Hepatocyte (in vitro differentiated cells): ENCODE results near the gene RXFP4. TPM values are rescaled to one million over a fixed set of nuclear protein-coding genes. Genes with fewer than 3 reads are reported as not detected.

Experiments
- DNase-seq: peaks from one replicate; pipeline ENCODE4 v3.0.0-alpha.2; 2016; ENCODE audit warnings: low spot score
- H2AFZ ChIP-seq: fragments of 200-600 bp; sonication (generic); 2 replicates; pipeline ENCODE4 v1.6.0; 2016; ENCODE audit warnings: antibody characterized with exemption, mild to moderate bottlenecking
- H3K27ac ChIP-seq: fragments of 200-600 bp; sonication (generic); 2 replicates; pipeline ENCODE4 v1.5.1; 2016; ENCODE audit warnings: mild to moderate bottlenecking
- H3K27me3 ChIP-seq: fragments of 200-600 bp; sonication (generic); 2 replicates; pipeline ENCODE4 v1.6.1; 2016
- H3K36me3 ChIP-seq: fragments of 200-600 bp; sonication (generic); replicated peaks from 2 replicates; pipeline ENCODE4 v1.5.1; 2016; ENCODE audit warnings: low read depth; ENCODE audit not compliant: insufficient read depth
- H3K4me1 ChIP-seq: fragments of 200-600 bp; sonication (generic); 2 replicates; pipeline ENCODE4 v1.5.1; 2016; ENCODE audit warnings: mild to moderate bottlenecking, moderate library complexity; ENCODE audit not compliant: insufficient read depth
- H3K4me2 ChIP-seq: fragments of 200-600 bp; sonication (generic); 2 replicates; pipeline ENCODE4 v1.6.0; 2016
- H3K4me3 ChIP-seq: fragments of 200-600 bp; sonication (generic); 2 replicates; pipeline ENCODE4 v1.5.1; 2016; ENCODE audit warnings: mild to moderate bottlenecking
- H3K79me2 ChIP-seq: fragments of 200-600 bp; sonication (generic); 2 replicates; pipeline ENCODE4 v1.6.0; 2017; ENCODE audit warnings: mild to moderate bottlenecking
- H3K9me2 ChIP-seq: fragments of 200-600 bp; sonication (generic); replicated peaks from 2 replicates; pipeline ENCODE4 v1.6.0; 2017; ENCODE audit warnings: mild to moderate bottlenecking; ENCODE audit not compliant: insufficient read depth
- H3K9me3 ChIP-seq: fragments of 200-600 bp; sonication (generic); 2 replicates; pipeline ENCODE4 v1.5.1; 2016; ENCODE audit warnings: low read depth, mild to moderate bottlenecking
- H4K20me1 ChIP-seq: fragments of 200-600 bp; sonication (generic); 2 replicates; pipeline ENCODE4 v1.6.0; 2016; ENCODE audit warnings: mild to moderate bottlenecking; ENCODE audit not compliant: insufficient read depth, poor library complexity, severe bottlenecking
- EZH2 ChIP-seq: fragments of 200-600 bp; sonication (generic); IDR thresholded peaks from 2 replicates; pipeline ENCODE4 v1.6.1; 2016; ENCODE audit warnings: antibody characterized with exemption, mild to moderate bottlenecking, borderline replicate concordance
- EZH2phosphoT487 ChIP-seq: fragments of 200-600 bp; sonication (generic); IDR thresholded peaks from one replicate; pipeline ENCODE4 v1.6.1; 2018; ENCODE audit warnings: antibody characterized with exemption, mild to moderate bottlenecking, low read depth, moderate library complexity; ENCODE audit not compliant: unreplicated experiment, severe bottlenecking
- WGBS: methylation state at CpG from one replicate; pipeline ENCODE4 v1.1.6; 2016; ENCODE audit warnings: low lambda C conversion rate; ENCODE audit errors: missing lambda C conversion rate; 5-methylcytosine and 5-hydroxymethylcytosine counted together
- polyA plus RNA-seq: library from polyadenylated mRNA; unstranded; fragments of >200 nt; fragmentation: Nextera tagmentation; extraction: Ambion mirVana; gene quantifications from 2 replicates; pipeline ENCODE4 v1.2.1, GENCODE V29; 2016
- total RNA-seq: library from RNA; depleted of rRNA; stranded (reverse); fragments of >200 nt; gene quantifications from 2 replicates; pipeline ENCODE4 v1.2.3, GENCODE V29; 2014
- TF ChIP-seq, protein P1 (sequence below): fragments of 200-600 bp; sonication (generic); IDR thresholded peaks from 2 replicates; pipeline ENCODE4 v1.5.1; 2016; ENCODE audit warnings: antibody characterized with exemption, mild to moderate bottlenecking; ENCODE audit not compliant: poor library complexity

The RXFP4 gene
- total and polyA plus RNA-seq, 2 experiments from 2014 or later: 0.83 TPM; not detected in 1

DNA sequence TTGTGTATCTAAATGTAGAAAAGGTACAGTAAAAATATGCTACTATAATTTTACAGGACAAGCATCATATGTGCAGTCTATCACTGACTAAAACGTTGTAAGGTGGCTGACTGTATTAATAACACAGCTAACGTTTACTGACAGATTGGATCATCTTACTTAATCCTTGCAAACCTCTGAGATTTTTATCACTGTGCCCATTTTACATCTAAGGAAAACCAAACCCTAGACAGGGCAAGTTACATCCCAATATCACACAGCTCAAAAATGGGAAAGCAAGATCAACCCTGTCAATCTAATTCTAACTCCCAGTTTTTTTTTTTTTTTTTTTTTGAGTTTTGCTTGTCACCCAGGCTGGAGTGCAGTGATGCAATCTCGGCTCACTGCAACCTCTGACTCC lies 22.8 kb upstream of the RXFP4 start:
- DNase-seq: no peak
- no peak overlapping the region for H2AFZ ChIP-seq
- no peaks in the 10 kb centered on the region for H3K9me2 ChIP-seq
- 89% methylated on average over 3 of the region's 3 CpGs for WGBS
- H3K79me2 ChIP-seq: peaks cover 16% of the 10 kb centered on the region
- no peak overlapping the region for H3K4me3 ChIP-seq
- H3K4me2 ChIP-seq: no peak overlapping the region
- H3K9me3 ChIP-seq: no peaks in the 10 kb centered on the region
- peaks cover 13% of the 10 kb centered on the region for H3K36me3 ChIP-seq
- TF ChIP-seq EZH2 (no peak), EZH2phosphoT487 (no peak)
- TF ChIP-seq, protein P1, sequence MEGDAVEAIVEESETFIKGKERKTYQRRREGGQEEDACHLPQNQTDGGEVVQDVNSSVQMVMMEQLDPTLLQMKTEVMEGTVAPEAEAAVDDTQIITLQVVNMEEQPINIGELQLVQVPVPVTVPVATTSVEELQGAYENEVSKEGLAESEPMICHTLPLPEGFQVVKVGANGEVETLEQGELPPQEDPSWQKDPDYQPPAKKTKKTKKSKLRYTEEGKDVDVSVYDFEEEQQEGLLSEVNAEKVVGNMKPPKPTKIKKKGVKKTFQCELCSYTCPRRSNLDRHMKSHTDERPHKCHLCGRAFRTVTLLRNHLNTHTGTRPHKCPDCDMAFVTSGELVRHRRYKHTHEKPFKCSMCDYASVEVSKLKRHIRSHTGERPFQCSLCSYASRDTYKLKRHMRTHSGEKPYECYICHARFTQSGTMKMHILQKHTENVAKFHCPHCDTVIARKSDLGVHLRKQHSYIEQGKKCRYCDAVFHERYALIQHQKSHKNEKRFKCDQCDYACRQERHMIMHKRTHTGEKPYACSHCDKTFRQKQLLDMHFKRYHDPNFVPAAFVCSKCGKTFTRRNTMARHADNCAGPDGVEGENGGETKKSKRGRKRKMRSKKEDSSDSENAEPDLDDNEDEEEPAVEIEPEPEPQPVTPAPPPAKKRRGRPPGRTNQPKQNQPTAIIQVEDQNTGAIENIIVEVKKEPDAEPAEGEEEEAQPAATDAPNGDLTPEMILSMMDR: no peak
- H3K27ac ChIP-seq: no peak overlapping the region
- no peaks in the 10 kb centered on the region for H4K20me1 ChIP-seq
- H3K27me3 ChIP-seq: no peaks in the 10 kb centered on the region
- no peaks in the 10 kb centered on the region for H3K4me1 ChIP-seq

- Histone ChIP-seq H3K9me3 (no peaks in the 10 kb centered on the region), H2AFZ (no peak overlapping the region), H3K27me3 (no peaks in the 10 kb centered on the region), H3K4me3 (no peak overlapping the region), H3K9me2 (no peaks in the 10 kb centered on the region), H3K4me2 (no peak overlapping the region), H3K36me3 (peaks cover 13% of the 10 kb centered on the region), H4K20me1 (no peaks in the 10 kb centered on the region), H3K27ac (no peak overlapping the region), H3K4me1 (no peaks in the 10 kb centered on the region), H3K79me2 (peaks cover 21% of the 10 kb centered on the region)
- TF ChIP-seq, protein P1: no peak
- TF ChIP-seq EZH2phosphoT487 (no peak), EZH2 (no peak)
- 96% methylated on average over 2 of the region's 2 CpGs for WGBS
- no peak for DNase-seq
Observed at GRCh38 chr1:155919801-155920200, 21.6 kb upstream of the RXFP4 start.

- 94% methylated on average over 3 of the region's 3 CpGs for WGBS
- Histone ChIP-seq H3K36me3 (peaks cover 13% of the 10 kb centered on the region), H4K20me1 (no peaks in the 10 kb centered on the region), H2AFZ (no peak overlapping the region), H3K4me1 (no peaks in the 10 kb centered on the region), H3K9me2 (no peaks in the 10 kb centered on the region), H3K27ac (no peak overlapping the region), H3K4me2 (no peak overlapping the region), H3K79me2 (peaks cover 25% of the 10 kb centered on the region), H3K9me3 (no peaks in the 10 kb centered on the region), H3K4me3 (no peak overlapping the region), H3K27me3 (no peaks in the 10 kb centered on the region)
- no peak for DNase-seq
- TF ChIP-seq, protein P1: no peak
- TF ChIP-seq EZH2phosphoT487 (no peak), EZH2 (no peak)
Observed at GRCh38 chr1:155920717-155921116, 20.7 kb upstream of the RXFP4 start.

DNA sequence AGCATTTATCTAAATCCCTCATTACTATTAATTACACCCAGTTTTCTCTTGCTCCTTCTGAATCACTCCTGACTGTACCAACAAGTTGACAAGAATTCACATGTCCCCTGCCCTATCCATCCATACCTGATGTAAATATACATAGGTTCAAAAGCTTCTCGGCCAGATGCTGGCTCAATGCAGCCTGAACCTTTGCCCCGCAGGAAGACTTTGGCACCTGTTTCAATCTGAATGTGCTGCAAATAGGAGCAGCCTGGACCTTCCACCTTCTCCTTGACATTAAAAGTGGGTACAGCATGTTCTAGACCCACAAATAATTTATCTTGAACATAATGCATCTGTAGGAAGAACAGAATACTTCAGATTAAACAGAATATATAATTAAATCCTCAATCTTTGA lies 15.9 kb upstream of the RXFP4 start:
- no peaks in the 10 kb centered on the region for H3K27me3 ChIP-seq
- H3K9me2 ChIP-seq: no peaks in the 10 kb centered on the region
- no peak overlapping the region for H3K4me2 ChIP-seq
- H3K36me3 ChIP-seq: peaks cover 12% of the 10 kb centered on the region
- TF ChIP-seq, protein P1: no peak
- no peak overlapping the region for H3K27ac ChIP-seq
- no peaks in the 10 kb centered on the region for H3K9me3 ChIP-seq
- H2AFZ ChIP-seq: no peak overlapping the region
- no peak overlapping the region for H3K4me3 ChIP-seq
- WGBS: 94% methylated on average over 2 of the region's 2 CpGs
- H3K79me2 ChIP-seq: peaks cover 67% of the 10 kb centered on the region
- no peak for DNase-seq
- H4K20me1 ChIP-seq: peaks cover 10% of the 10 kb centered on the region
- no peaks in the 10 kb centered on the region for H3K4me1 ChIP-seq
